ENCODE measurements around the gene C1orf21.

DNA sequence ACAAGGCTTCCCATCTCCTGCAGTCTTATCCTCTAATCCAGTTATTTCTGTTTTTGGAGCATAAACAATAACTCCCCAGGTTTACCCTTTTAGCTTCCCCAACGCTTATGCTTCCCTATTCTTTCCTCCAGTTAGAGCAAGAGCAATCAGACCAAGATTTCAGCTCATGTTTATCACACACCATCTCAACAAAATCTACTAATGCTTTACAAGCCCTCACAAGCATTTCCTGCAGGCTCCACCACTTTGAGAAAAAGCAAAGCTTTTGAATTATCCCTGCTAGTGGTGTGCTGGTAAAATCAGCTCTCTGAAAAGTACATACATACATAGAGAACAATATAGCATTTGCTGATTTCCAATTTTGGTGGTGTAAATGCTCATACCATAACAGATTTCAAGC is 275.0 kb downstream of the C1orf21 start:
- TF ChIP-seq L3MBTL2 (conservative IDR thresholded peaks at IDR 0.05) = no peak
- no peak for TF ChIP-seq CTBP1 (IDR thresholded peaks at IDR 0.05; ENCODE audit: borderline replicate concordance)
- TF ChIP-seq FOXM1 (IDR thresholded peaks at IDR 0.05; ENCODE audit: borderline replicate concordance) = no peak
- no peak for TF ChIP-seq FOXA1 (IDR thresholded peaks at IDR 0.05)
- TF ChIP-seq FOXK2 (IDR thresholded peaks at IDR 0.05) = no peak
- TF ChIP-seq SUZ12 (IDR thresholded peaks at IDR 0.05) = no peak
- TF ChIP-seq TARDBP (IDR thresholded peaks at IDR 0.05) = no peak
- no peak for TF ChIP-seq ARNT (IDR thresholded peaks at IDR 0.05)
- no peak for TF ChIP-seq NFRKB (IDR thresholded peaks at IDR 0.05)
- TF ChIP-seq, protein P1, sequence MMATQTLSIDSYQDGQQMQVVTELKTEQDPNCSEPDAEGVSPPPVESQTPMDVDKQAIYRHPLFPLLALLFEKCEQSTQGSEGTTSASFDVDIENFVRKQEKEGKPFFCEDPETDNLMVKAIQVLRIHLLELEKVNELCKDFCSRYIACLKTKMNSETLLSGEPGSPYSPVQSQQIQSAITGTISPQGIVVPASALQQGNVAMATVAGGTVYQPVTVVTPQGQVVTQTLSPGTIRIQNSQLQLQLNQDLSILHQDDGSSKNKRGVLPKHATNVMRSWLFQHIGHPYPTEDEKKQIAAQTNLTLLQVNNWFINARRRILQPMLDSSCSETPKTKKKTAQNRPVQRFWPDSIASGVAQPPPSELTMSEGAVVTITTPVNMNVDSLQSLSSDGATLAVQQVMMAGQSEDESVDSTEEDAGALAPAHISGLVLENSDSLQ (IDR thresholded peaks at IDR 0.05) = no peak
- TF ChIP-seq BHLHE40 (IDR thresholded peaks at IDR 0.05; ENCODE audit: borderline replicate concordance) = no peak
- no peak for TF ChIP-seq ELF4 (IDR thresholded peaks at IDR 0.05)
- no peak for TF ChIP-seq ZNF384 (IDR thresholded peaks at IDR 0.05)
- no peak for TF ChIP-seq SP1 (IDR thresholded peaks at IDR 0.05)

All from HEK293T (cell line).